ENCODE results near the gene FHL2. TPM values are rescaled to one million over a fixed set of nuclear protein-coding genes. Genes with fewer than 3 reads are reported as not detected.

The FHL2 gene
- total and polyA plus RNA-seq, 9 donors = 300 to 1,049 (median 495) TPM

DNA sequence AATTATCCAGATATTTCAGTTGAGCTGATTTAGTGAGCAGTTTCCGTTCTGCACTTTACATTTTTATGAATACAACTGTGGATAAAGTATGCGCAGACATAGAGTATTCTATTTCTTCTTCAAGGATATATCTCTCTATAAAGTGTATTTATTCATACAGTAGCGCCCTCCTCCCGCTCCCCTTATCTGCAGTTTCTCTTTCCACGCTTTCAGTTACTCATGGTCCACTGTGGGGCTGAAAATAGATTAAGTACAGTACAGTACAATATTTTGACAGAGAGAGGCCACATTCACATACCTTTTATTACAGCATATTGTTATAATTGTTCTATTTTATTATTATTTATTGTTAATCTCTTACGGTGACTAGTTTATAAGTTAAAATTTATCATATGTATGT lies 19.7 kb upstream of the FHL2 start:
- 66 to 84% (median 83%) methylated on average over 6 of the region's 6 CpGs for WGBS, 3 donors
- Histone ChIP-seq H3K9me3 (no peaks in the 10 kb centered on the region), H3K4me1 (ENCODE audit: insufficient read depth) (peaks cover 2% of the 10 kb centered on the region), H3K27me3 (no peaks in the 10 kb centered on the region), H3K4me3 (no peak overlapping the region), H3K36me3 (no peaks in the 10 kb centered on the region), H3K27ac (peak overlapping the region in 1 of 2 donors; percentile 14)
- TF ChIP-seq, protein P1, sequence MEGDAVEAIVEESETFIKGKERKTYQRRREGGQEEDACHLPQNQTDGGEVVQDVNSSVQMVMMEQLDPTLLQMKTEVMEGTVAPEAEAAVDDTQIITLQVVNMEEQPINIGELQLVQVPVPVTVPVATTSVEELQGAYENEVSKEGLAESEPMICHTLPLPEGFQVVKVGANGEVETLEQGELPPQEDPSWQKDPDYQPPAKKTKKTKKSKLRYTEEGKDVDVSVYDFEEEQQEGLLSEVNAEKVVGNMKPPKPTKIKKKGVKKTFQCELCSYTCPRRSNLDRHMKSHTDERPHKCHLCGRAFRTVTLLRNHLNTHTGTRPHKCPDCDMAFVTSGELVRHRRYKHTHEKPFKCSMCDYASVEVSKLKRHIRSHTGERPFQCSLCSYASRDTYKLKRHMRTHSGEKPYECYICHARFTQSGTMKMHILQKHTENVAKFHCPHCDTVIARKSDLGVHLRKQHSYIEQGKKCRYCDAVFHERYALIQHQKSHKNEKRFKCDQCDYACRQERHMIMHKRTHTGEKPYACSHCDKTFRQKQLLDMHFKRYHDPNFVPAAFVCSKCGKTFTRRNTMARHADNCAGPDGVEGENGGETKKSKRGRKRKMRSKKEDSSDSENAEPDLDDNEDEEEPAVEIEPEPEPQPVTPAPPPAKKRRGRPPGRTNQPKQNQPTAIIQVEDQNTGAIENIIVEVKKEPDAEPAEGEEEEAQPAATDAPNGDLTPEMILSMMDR (IDR thresholded peaks at IDR 0.05) = no peak
- TF ChIP-seq POLR2A (IDR thresholded peaks at IDR 0.05) (no peak), EP300 (IDR thresholded peaks at IDR 0.05) (no peak)
- intact Hi-C loops (cut with DNase I) = no loop called here
- no peak for DNase-seq

DNA sequence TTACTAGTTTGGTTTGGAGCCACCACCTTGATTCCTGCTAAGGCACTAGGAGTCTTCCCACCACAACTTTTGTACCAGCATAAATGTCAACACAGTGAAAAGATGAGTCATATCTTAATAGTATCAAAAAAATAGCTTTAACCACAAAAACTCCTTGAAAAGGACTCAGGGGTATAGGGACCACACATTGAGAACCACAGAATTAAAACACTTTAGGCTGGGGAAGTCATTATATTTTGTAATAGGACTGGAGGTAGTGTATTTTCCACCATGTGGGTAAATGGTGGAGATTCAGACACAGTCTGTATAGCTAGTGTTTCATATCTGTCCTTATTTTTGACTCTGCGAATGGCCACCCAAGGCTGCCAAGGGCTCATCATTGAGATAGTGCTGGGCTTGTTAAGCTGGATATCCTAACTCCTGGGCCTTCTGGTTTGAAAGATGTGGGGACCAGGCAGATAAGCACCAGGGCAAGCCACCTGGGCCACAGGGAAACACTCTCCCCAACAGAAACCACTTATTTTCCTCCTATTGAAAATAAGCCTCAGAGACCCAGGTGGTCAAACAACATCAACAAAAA lies 19.1 kb upstream of the FHL2 start:
- no peak for DNase-seq
- WGBS, 3 donors = 71 to 90% (median 90%) methylated on average over 1 of the region's 1 CpG
- no peaks in the 10 kb centered on the region for H3K27me3 ChIP-seq
- TF ChIP-seq EP300 (IDR thresholded peaks at IDR 0.05) = no peak
- no peak for TF ChIP-seq POLR2A (IDR thresholded peaks at IDR 0.05)
- TF ChIP-seq, protein P1 (IDR thresholded peaks at IDR 0.05) = no peak
- H3K36me3 ChIP-seq = no peaks in the 10 kb centered on the region
- H3K4me3 ChIP-seq = no peak overlapping the region
- intact Hi-C loops (cut with DNase I) = no loop called here
- peaks cover 2% of the 10 kb centered on the region for H3K4me1 ChIP-seq (ENCODE audit: insufficient read depth)
- peak overlapping the region in 1 of 2 donors; percentile 14 for H3K27ac ChIP-seq
- H3K9me3 ChIP-seq = no peaks in the 10 kb centered on the region

DNA sequence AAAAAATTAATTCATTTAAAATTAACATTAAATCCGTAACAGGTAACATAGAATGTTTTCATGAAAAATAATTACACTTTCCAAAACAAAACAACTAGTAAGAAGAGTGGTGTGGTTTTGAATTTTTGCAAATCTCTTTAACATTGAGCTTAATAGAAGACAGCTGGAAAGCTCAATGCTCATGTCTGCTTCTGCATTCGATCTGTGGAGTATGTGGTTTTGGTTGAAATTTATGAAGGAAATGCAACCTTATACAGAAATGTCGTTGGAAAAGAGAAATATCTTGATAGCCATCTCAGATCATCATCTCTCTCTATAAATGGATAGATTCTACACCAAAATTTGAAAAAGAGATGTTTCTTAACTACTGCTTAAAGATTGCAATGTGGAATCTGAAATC lies 17.3 kb upstream of the FHL2 start:
- H3K27me3 ChIP-seq = no peaks in the 10 kb centered on the region

DNA sequence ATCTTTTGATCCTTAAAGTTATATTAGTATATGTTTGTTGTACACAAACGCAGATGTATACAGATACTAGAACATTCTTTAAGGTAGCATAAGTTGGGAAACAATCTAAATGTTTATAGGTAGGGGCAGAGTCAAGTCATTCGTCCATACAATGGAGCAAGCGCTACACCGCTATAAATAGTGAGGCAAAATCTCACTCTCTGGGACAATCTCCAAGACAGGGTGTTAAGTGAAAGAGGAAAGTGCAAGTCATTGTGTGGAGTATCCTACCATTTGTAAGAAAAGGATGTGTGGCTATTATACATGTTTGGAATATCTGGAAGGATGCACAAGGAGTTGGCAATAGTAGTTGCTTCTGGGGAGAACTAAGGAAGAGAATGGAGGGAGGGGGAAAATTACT lies 16.2 kb upstream of the FHL2 start:
- Histone ChIP-seq H3K27ac (no peak overlapping the region), H3K9me3 (no peaks in the 10 kb centered on the region), H3K36me3 (no peaks in the 10 kb centered on the region), H3K27me3 (no peaks in the 10 kb centered on the region), H3K4me1 (ENCODE audit: insufficient read depth) (peaks cover 11% of the 10 kb centered on the region), H3K4me3 (no peak overlapping the region)
- 77 to 92% (median 88%) methylated on average over 4 of the region's 4 CpGs for WGBS, 3 donors
- intact Hi-C loops (cut with DNase I) = no loop called here
- TF ChIP-seq, protein P1 (IDR thresholded peaks at IDR 0.05) = no peak
- TF ChIP-seq POLR2A (IDR thresholded peaks at IDR 0.05) (no peak), EP300 (IDR thresholded peaks at IDR 0.05) (no peak)
- DNase-seq = no peak

More for the DNA sequence above, 17.3 kb upstream of the FHL2 start:
- intact Hi-C loops (cut with DNase I) = no loop called here
- no peak for DNase-seq
- TF ChIP-seq POLR2A (IDR thresholded peaks at IDR 0.05) (no peak), EP300 (IDR thresholded peaks at IDR 0.05) (no peak)
- TF ChIP-seq, protein P1 (IDR thresholded peaks at IDR 0.05) = no peak
- Histone ChIP-seq H3K27ac (no peak overlapping the region), H3K4me1 (ENCODE audit: insufficient read depth) (peaks cover 2% of the 10 kb centered on the region), H3K36me3 (no peaks in the 10 kb centered on the region), H3K4me3 (no peak overlapping the region), H3K9me3 (no peaks in the 10 kb centered on the region)
- WGBS, 3 donors = 45 to 57% (median 53%) methylated on average over 3 of the region's 3 CpGs
